WTC11 (cell line): ENCODE data around the gene USP15. TPM values are rescaled to one million over a fixed set of nuclear protein-coding genes. Genes with fewer than 3 reads are reported as not detected.

Experiments
- ATAC-seq: fragments of 200-7000 bp; cut with Tn5 transposase; 2 replicates; pipeline ENCODE4 v1.10.0; 2021; ENCODE audit warnings: mild to moderate bottlenecking, moderate library complexity
- CTCF ChIA-PET: fragments of 300-600 bp; sonication (Branson Sonifier 250); formaldehyde crosslinking; loops from one replicate; lab custom pipeline; 2021; ENCODE audit warnings: antibody characterized with exemption; lab: Charles Lee
- POLR2A ChIA-PET: fragments of 350-600 bp; sonication (Branson Sonifier 250); formaldehyde crosslinking; loops from one replicate; lab custom pipeline; 2021; ENCODE audit warnings: antibody characterized with exemption; lab: Charles Lee
- DNase-seq: peaks from one replicate; pipeline ENCODE4 v3.0.0; 2021; ENCODE audit warnings: low spot score
- H3K27ac Mint-ChIP-seq: 2 replicates; pipeline ENCODE4 v1.8.0; 2021; ENCODE audit warnings: mixed read lengths
- H3K27me3 Mint-ChIP-seq: 2 replicates; pipeline ENCODE4 v1.8.0; 2021; ENCODE audit warnings: low read depth, mild to moderate bottlenecking, moderate library complexity, mixed read lengths
- H3K36me3 Mint-ChIP-seq: 2 replicates; pipeline ENCODE4 v1.8.0; 2021; ENCODE audit warnings: mixed read lengths
- H3K4me1 Mint-ChIP-seq: 2 replicates; pipeline ENCODE4 v1.8.0; 2022; ENCODE audit warnings: mixed read lengths
- H3K4me3 Mint-ChIP-seq: 2 replicates; pipeline ENCODE4 v1.8.0; 2021; ENCODE audit warnings: mild to moderate bottlenecking, moderate library complexity, mixed read lengths
- H3K9me3 Mint-ChIP-seq: 2 replicates; pipeline ENCODE4 v1.8.0; 2021; ENCODE audit warnings: mixed read lengths
- ATF1 ChIP-seq: sonication (generic); formaldehyde crosslinking; IDR thresholded peaks from 2 replicates; pipeline ENCODE4 v1.8.1; 2023; ENCODE audit warnings: mild to moderate bottlenecking, moderate library complexity, missing genetic modification reagents
- ATF3 ChIP-seq: sonication (generic); formaldehyde crosslinking; conservative IDR thresholded peaks from 2 replicates; pipeline ENCODE4 v1.8.1; 2022; ENCODE audit warnings: mild to moderate bottlenecking, missing genetic modification reagents
- CDX4 ChIP-seq: fragments of 250-450 bp; sonication (Bioruptor Pico); IDR thresholded peaks from 2 replicates; pipeline ENCODE4 v1.9.0; 2021; ENCODE audit warnings: moderate library complexity, mild to moderate bottlenecking, inconsistent platforms, borderline replicate concordance
- CREB1 ChIP-seq: sonication (generic); formaldehyde crosslinking; IDR thresholded peaks from 2 replicates; pipeline ENCODE4 v1.8.0; 2023; ENCODE audit warnings: mild to moderate bottlenecking, missing genetic modification reagents
- E2F4 ChIP-seq: sonication (generic); formaldehyde crosslinking; IDR thresholded peaks from 2 replicates; pipeline ENCODE4 v1.8.1; 2022; ENCODE audit warnings: low read depth, mild to moderate bottlenecking, moderate library complexity, missing genetic modification reagents, borderline replicate concordance
- EMX1 ChIP-seq: fragments of 250-450 bp; sonication (Bioruptor Pico); IDR thresholded peaks from 2 replicates; pipeline ENCODE4 v1.8.0; 2021; ENCODE audit warnings: mild to moderate bottlenecking
- ERG ChIP-seq: fragments of 250-450 bp; sonication (Bioruptor Pico); IDR thresholded peaks from 2 replicates; pipeline ENCODE4 v1.8.0; 2021; ENCODE audit warnings: mild to moderate bottlenecking
- ESRRA ChIP-seq: sonication (generic); formaldehyde crosslinking; IDR thresholded peaks from 2 replicates; pipeline ENCODE4 v1.8.1; 2022; ENCODE audit warnings: mild to moderate bottlenecking, missing genetic modification reagents, borderline replicate concordance
- GABPB1 ChIP-seq: sonication (generic); formaldehyde crosslinking; IDR thresholded peaks from 2 replicates; pipeline ENCODE4 v1.8.1; 2023; ENCODE audit warnings: mild to moderate bottlenecking, missing genetic modification reagents
- GRHL2 ChIP-seq: fragments of 250-450 bp; sonication (Bioruptor Pico); IDR thresholded peaks from 2 replicates; pipeline ENCODE4 v1.8.0; 2022; ENCODE audit warnings: mild to moderate bottlenecking, moderate library complexity; ENCODE audit not compliant: insufficient replicate concordance, severe bottlenecking
- HMGA2 ChIP-seq: fragments of 250-450 bp; sonication (Bioruptor Pico); IDR thresholded peaks from 2 replicates; pipeline ENCODE4 v1.4.0; 2021; ENCODE audit warnings: mild to moderate bottlenecking, moderate library complexity
- IRF1 ChIP-seq: sonication (generic); formaldehyde crosslinking; IDR thresholded peaks from 2 replicates; pipeline ENCODE4 v1.8.0; 2023; ENCODE audit warnings: missing genetic modification reagents
- IRF2 ChIP-seq: sonication (generic); formaldehyde crosslinking; IDR thresholded peaks from 2 replicates; pipeline ENCODE4 v1.8.0; 2022; ENCODE audit warnings: low read depth, missing genetic modification reagents, borderline replicate concordance
- JUN ChIP-seq: sonication (generic); formaldehyde crosslinking; IDR thresholded peaks from 2 replicates; pipeline ENCODE4 v1.8.0; 2023; ENCODE audit warnings: mild to moderate bottlenecking, missing genetic modification reagents
- MLX ChIP-seq: sonication (generic); formaldehyde crosslinking; IDR thresholded peaks from 2 replicates; pipeline ENCODE4 v1.8.1; 2023; ENCODE audit warnings: mild to moderate bottlenecking, missing genetic modification reagents, moderate library complexity
- MYBL2 ChIP-seq: sonication (generic); formaldehyde crosslinking; IDR thresholded peaks from 2 replicates; pipeline ENCODE4 v1.8.1; 2023; ENCODE audit warnings: mild to moderate bottlenecking, moderate library complexity, missing genetic modification reagents
- NFYB ChIP-seq: sonication (generic); formaldehyde crosslinking; conservative IDR thresholded peaks from 2 replicates; pipeline ENCODE4 v1.8.0; 2022; ENCODE audit warnings: low read depth, missing genetic modification reagents
- NR3C1 ChIP-seq: sonication (generic); formaldehyde crosslinking; conservative IDR thresholded peaks from 2 replicates; pipeline ENCODE4 v1.8.1; 2023; ENCODE audit warnings: low read depth, mild to moderate bottlenecking, missing genetic modification reagents
- PRRX2 ChIP-seq: fragments of 250-450 bp; sonication (Bioruptor Pico); IDR thresholded peaks from 2 replicates; pipeline ENCODE4 v1.8.0; 2021; ENCODE audit warnings: mild to moderate bottlenecking
- RORB ChIP-seq: fragments of 250-450 bp; sonication (Bioruptor Pico); IDR thresholded peaks from 2 replicates; pipeline ENCODE4 v1.9.0; 2021; ENCODE audit warnings: mild to moderate bottlenecking
- TCF7 ChIP-seq: sonication (generic); formaldehyde crosslinking; IDR thresholded peaks from 2 replicates; pipeline ENCODE4 v1.8.0; 2022; ENCODE audit warnings: mild to moderate bottlenecking, low read depth, missing genetic modification reagents, moderate library complexity
- TEAD4 ChIP-seq: sonication (generic); formaldehyde crosslinking; IDR thresholded peaks from 2 replicates; pipeline ENCODE4 v1.8.0; 2022; ENCODE audit warnings: mild to moderate bottlenecking, missing genetic modification reagents
- ZBTB21 ChIP-seq: sonication (generic); formaldehyde crosslinking; IDR thresholded peaks from 2 replicates; pipeline ENCODE4 v1.8.1; 2023; ENCODE audit warnings: mild to moderate bottlenecking, missing genetic modification reagents, borderline replicate concordance
- ZNF121 ChIP-seq: sonication (generic); formaldehyde crosslinking; IDR thresholded peaks from 2 replicates; pipeline ENCODE4 v1.8.0; 2023; ENCODE audit warnings: missing genetic modification reagents
- ZNF138 ChIP-seq: sonication (generic); formaldehyde crosslinking; conservative IDR thresholded peaks from 2 replicates; pipeline ENCODE4 v1.8.1; 2022; ENCODE audit warnings: mild to moderate bottlenecking, moderate library complexity, missing genetic modification reagents
- ZNF416 ChIP-seq: fragments of 250-450 bp; sonication (Bioruptor Pico); IDR thresholded peaks from 2 replicates; pipeline ENCODE4 v1.9.0; 2021; ENCODE audit warnings: mild to moderate bottlenecking, inconsistent platforms
- ZSCAN18 ChIP-seq: fragments of 250-450 bp; sonication (Bioruptor Pico); IDR thresholded peaks from 2 replicates; pipeline ENCODE4 v2.1.2; 2022; ENCODE audit warnings: mild to moderate bottlenecking, moderate library complexity
- total RNA-seq: library from RNA; stranded (reverse); gene quantifications from 3 replicates; pipeline ENCODE4 v1.2.3, GENCODE V29; 2021

The USP15 gene
- total RNA-seq, 1 experiment from 2014 or later, result 37.2 TPM

GRCh38 chr12:62263232-62263631 lies 3.0 kb downstream of the USP15 start:
- ChIA-PET CTCF (no interaction called here), POLR2A (no interaction called here)
- H3K4me1 Mint-ChIP-seq, result peaks cover 11% of the 10 kb centered on the region
- H3K36me3 Mint-ChIP-seq, result no peaks in the 10 kb centered on the region
- no peaks in the 10 kb centered on the region for H3K9me3 Mint-ChIP-seq
- ATAC-seq (no peak), DNase-seq (no peak)
- no peak overlapping the region for H3K4me3 Mint-ChIP-seq
- H3K27ac Mint-ChIP-seq, result no peak overlapping the region
- TF ChIP-seq ATF1 (CRISPR knock-in tag), result no peak
- TF ChIP-seq, all 79 proteins: peak for 0
- no peaks in the 10 kb centered on the region for H3K27me3 Mint-ChIP-seq

GRCh38 chr12:62263966-62264365 lies 3.8 kb downstream of the USP15 start:
- POLR2A ChIA-PET, result no interaction called here
- TF ChIP-seq MLX (CRISPR knock-in tag) (no peak), ATF1 (CRISPR knock-in tag) (no peak), TEAD4 (CRISPR knock-in tag) (no peak), ZSCAN18 (CRISPR knock-in tag) (no peak), EMX1 (CRISPR knock-in tag) (no peak), ZNF416 (CRISPR knock-in tag) (no peak), GRHL2 (CRISPR knock-in tag) (no peak), GABPB1 (CRISPR knock-in tag) (no peak), ESRRA (CRISPR knock-in tag) (no peak), IRF2 (CRISPR knock-in tag) (no peak)

GRCh38 chr12:62264706-62265105 lies 4.5 kb downstream of the USP15 start:
- Mint-ChIP-seq H3K4me3 (no peak overlapping the region), H3K4me1 (peaks cover 3% of the 10 kb centered on the region), H3K27ac (no peak overlapping the region), H3K9me3 (no peaks in the 10 kb centered on the region), H3K27me3 (no peaks in the 10 kb centered on the region), H3K36me3 (no peaks in the 10 kb centered on the region)
- DNase-seq (no peak), ATAC-seq (no peak)
- POLR2A ChIA-PET, result no interaction called here
- CTCF ChIA-PET, result no interaction called here
- TF ChIP-seq RORB (CRISPR knock-in tag) (no peak), ZBTB21 (CRISPR knock-in tag) (no peak), CDX4 (CRISPR knock-in tag) (no peak), E2F4 (CRISPR knock-in tag) (no peak), NR3C1 (no peak), ZNF138 (no peak), HMGA2 (CRISPR knock-in tag) (no peak), ERG (no peak), PRRX2 (CRISPR knock-in tag) (no peak), ZNF416 (CRISPR knock-in tag) (no peak), MYBL2 (CRISPR knock-in tag) (no peak), JUN (CRISPR knock-in tag) (no peak), TCF7 (CRISPR knock-in tag) (no peak), ATF3 (CRISPR knock-in tag) (no peak), NFYB (no peak), IRF1 (CRISPR knock-in tag) (no peak), TEAD4 (CRISPR knock-in tag) (no peak), CREB1 (CRISPR knock-in tag) (no peak), ZNF121 (CRISPR knock-in tag) (no peak)

More at GRCh38 chr12:62263966-62264365, 3.8 kb downstream of the USP15 start:
- no peak for DNase-seq
- Mint-ChIP-seq H3K27me3 (no peaks in the 10 kb centered on the region), H3K27ac (no peak overlapping the region), H3K4me1 (peaks cover 10% of the 10 kb centered on the region), H3K36me3 (no peaks in the 10 kb centered on the region), H3K4me3 (no peak overlapping the region), H3K9me3 (no peaks in the 10 kb centered on the region)
- CTCF ChIA-PET, result no interaction called here
- ATAC-seq, result no peak
